Testis (tissue), 3 donors: ENCODE results near the gene KCNK5. TPM values are rescaled to one million over a fixed set of nuclear protein-coding genes. Genes with fewer than 3 reads are reported as not detected.

Experiments
- DNase-seq: peaks from one replicate; pipeline ENCODE4 v3.0.0-alpha.2; 2019
- H3K27ac ChIP-seq, 2 donors: fragments of 200-600 bp; sonication (generic); one replicate each; pipeline ENCODE4 v1.5.1; 2019
- H3K27me3 ChIP-seq: fragments of 200-600 bp; sonication (generic); one replicate; pipeline ENCODE4 v1.5.1; 2019
- H3K36me3 ChIP-seq: fragments of 200-600 bp; sonication (generic); one replicate; pipeline ENCODE4 v1.5.1; 2017; ENCODE audit warnings: low read depth; ENCODE audit errors: missing control alignments
- H3K4me1 ChIP-seq: fragments of 200-600 bp; sonication (generic); one replicate; pipeline ENCODE4 v1.5.1; 2019
- H3K4me3 ChIP-seq, 2 donors: fragments of 200-600 bp; sonication (generic); one replicate each; pipeline ENCODE4 v1.5.1; 2017 to 2019
- H3K9me3 ChIP-seq: fragments of 200-600 bp; sonication (generic); one replicate; pipeline ENCODE4 v1.5.1; 2017
- CTCF ChIP-seq, 3 experiments: fragments of 450-650 bp in 2 of 3; fragments of 200-600 bp in 1 of 3; sonication (generic) in 1 of 3; IDR thresholded peaks; one replicate each; pipeline ENCODE4 v1.5.1; 2016 to 2019; ENCODE audit warnings: antibody characterized with exemption in 3 of 3, mild to moderate bottlenecking in 2 of 3, moderate library complexity in 1 of 3
- POLR2A ChIP-seq: fragments of 450-650 bp; IDR thresholded peaks from one replicate; pipeline ENCODE4 v1.6.1; 2017; ENCODE audit warnings: antibody characterized with exemption, mild to moderate bottlenecking, moderate library complexity
- WGBS, 2 donors: methylation state at CpG; one replicate each; pipeline ENCODE4 v1.1.5; 2018; 5-methylcytosine and 5-hydroxymethylcytosine counted together
- intact Hi-C: fragments of 100-400 bp; cut with DNase I; formaldehyde crosslinking; loops from one replicate; pipeline ENCODE4 v1.15.1; 2023; ENCODE audit warnings: low total_unique reads
- polyA plus RNA-seq: library from polyadenylated mRNA; stranded (reverse); fragments of 350-450 nt; fragmentation: Illumina TruSeq; extraction: RNeasy Lipid Tissue Mini Kit (QIAGEN cat#74804); gene quantifications from one replicate; pipeline ENCODE4 v1.2.3, GENCODE V29; 2014; ENCODE audit warnings: low read depth, low replicate concordance; ENCODE audit not compliant: insufficient read depth
- total RNA-seq, 2 donors: library from RNA; depleted of rRNA; stranded (reverse); fragments of >200 nt; gene quantifications; one replicate each; pipeline ENCODE4 v1.2.3, GENCODE V29; 2016

Gene KCNK5
- total and polyA plus RNA-seq, 3 donors from 2014 or later: 1.6 to 2.3 (median 2.0) TPM

- Histone ChIP-seq H3K4me1 (no peaks in the 10 kb centered on the region), H3K4me3 (no peak overlapping the region), H3K27ac (no peak overlapping the region), H3K27me3 (no peaks in the 10 kb centered on the region), H3K36me3 (no peaks in the 10 kb centered on the region), H3K9me3 (no peaks in the 10 kb centered on the region)
- WGBS, 2 donors: 74 to 92% methylated on average over 2 of the region's 2 CpGs
- no peak for DNase-seq
- TF ChIP-seq POLR2A (no peak), CTCF (IDR thresholded peaks at IDR 0.05) (no peak)
- intact Hi-C loops: no loop called here
Measured at GRCh38 chr6:39256294-39256940, 27.1 kb upstream of the KCNK5 start.

- intact Hi-C loops: no loop called here
- TF ChIP-seq CTCF (IDR thresholded peaks at IDR 0.05): no peak
- no peak for TF ChIP-seq POLR2A
- 91 to 97% methylated on average over 4 of the region's 4 CpGs for WGBS, 2 donors
Measured at GRCh38 chr6:39254999-39255535, 25.8 kb upstream of the KCNK5 start.

GRCh38 chr6:39251406-39251805, 22.1 kb upstream of the KCNK5 start:
- H3K4me1 ChIP-seq: no peaks in the 10 kb centered on the region
- TF ChIP-seq POLR2A: no peak
- no peak for TF ChIP-seq CTCF (IDR thresholded peaks at IDR 0.05)
- DNase-seq: no peak
- H3K36me3 ChIP-seq: no peaks in the 10 kb centered on the region
- no peak overlapping the region for H3K27ac ChIP-seq
- H3K4me3 ChIP-seq: no peak overlapping the region
- no peaks in the 10 kb centered on the region for H3K27me3 ChIP-seq
- no peaks in the 10 kb centered on the region for H3K9me3 ChIP-seq
- intact Hi-C loops: no loop called here
- 37 to 40% methylated on average over 8 of the region's 8 CpGs for WGBS, 2 donors

More at GRCh38 chr6:39254999-39255535, 25.8 kb upstream of the KCNK5 start:
- no peak overlapping the region for H3K4me3 ChIP-seq
- H3K27me3 ChIP-seq: no peaks in the 10 kb centered on the region
- no peaks in the 10 kb centered on the region for H3K36me3 ChIP-seq
- no peak for DNase-seq
- no peaks in the 10 kb centered on the region for H3K9me3 ChIP-seq
- no peak overlapping the region for H3K27ac ChIP-seq
- no peaks in the 10 kb centered on the region for H3K4me1 ChIP-seq

- DNase-seq: no peak
- TF ChIP-seq POLR2A (no peak), CTCF (IDR thresholded peaks at IDR 0.05) (no peak)
- H3K27ac ChIP-seq: no peak overlapping the region
- no peak overlapping the region for H3K4me3 ChIP-seq
- intact Hi-C loops: no loop called here
- no peaks in the 10 kb centered on the region for H3K9me3 ChIP-seq
- no peaks in the 10 kb centered on the region for H3K4me1 ChIP-seq
- H3K36me3 ChIP-seq: no peaks in the 10 kb centered on the region
- no peaks in the 10 kb centered on the region for H3K27me3 ChIP-seq
Measured at GRCh38 chr6:39250507-39250906, 21.2 kb upstream of the KCNK5 start.

- no peak overlapping the region for H3K27ac ChIP-seq
- H3K4me1 ChIP-seq: no peaks in the 10 kb centered on the region
- WGBS, 2 donors: 90 to 97% methylated on average over 1 of the region's 1 CpG
- H3K36me3 ChIP-seq: no peaks in the 10 kb centered on the region
- H3K9me3 ChIP-seq: no peaks in the 10 kb centered on the region
- H3K4me3 ChIP-seq: no peak overlapping the region
- H3K27me3 ChIP-seq: no peaks in the 10 kb centered on the region
- TF ChIP-seq POLR2A: no peak
- no peak for TF ChIP-seq CTCF (IDR thresholded peaks at IDR 0.05)
- intact Hi-C loops: no loop called here
- DNase-seq: no peak
Measured at GRCh38 chr6:39249278-39249677, 20.0 kb upstream of the KCNK5 start.
